GM18867 (cell line): ENCODE results near the gene PPP1R7.

ENCODE experiments used
- ATAC-seq: cut with Tn5 transposase; IDR thresholded peaks from one replicate; pipeline ENCODE4 v1.9.1; 2021; ENCODE audit warnings: mild to moderate bottlenecking, moderate library complexity; ENCODE audit not compliant: unreplicated experiment

The PPP1R7 gene

DNA sequence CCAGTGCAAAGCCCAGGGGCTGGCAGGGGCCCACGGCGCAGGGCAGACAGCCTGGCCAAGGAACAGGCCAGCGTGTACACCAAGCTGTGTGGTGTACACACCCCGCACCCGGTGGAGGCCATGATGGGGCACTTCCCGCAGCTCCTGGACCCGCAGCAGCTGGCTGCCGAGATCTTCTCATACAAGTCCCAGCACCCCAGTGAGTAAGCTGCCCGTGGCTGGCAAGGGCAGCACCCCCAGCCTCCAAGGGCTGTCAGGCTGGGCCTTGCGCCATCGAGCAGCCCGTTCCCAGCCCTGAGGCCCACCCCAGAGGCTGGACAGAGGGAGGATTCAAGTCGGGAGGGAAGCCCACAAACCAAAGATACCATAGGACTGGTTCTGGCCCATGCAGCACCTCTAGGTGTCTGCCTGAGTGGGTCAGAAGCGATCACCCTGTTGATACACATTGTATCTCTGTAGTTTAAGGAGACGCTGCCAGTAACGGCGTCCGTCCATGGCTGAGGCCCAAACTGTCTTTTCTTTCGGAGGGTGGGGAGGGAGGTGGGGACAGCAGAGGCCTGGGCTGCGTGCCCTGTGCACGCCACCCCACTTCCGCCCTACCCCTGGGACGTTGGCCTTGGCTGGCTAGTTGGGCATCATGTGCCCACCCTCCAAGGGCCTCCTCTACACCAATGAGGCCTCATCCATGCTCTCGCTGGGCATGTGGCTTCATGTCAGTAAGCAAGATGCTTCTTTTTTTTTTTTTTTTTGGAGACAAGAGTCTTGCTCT lies 31.3 kb upstream of the PPP1R7 start:
- ATAC-seq = no peak

DNA sequence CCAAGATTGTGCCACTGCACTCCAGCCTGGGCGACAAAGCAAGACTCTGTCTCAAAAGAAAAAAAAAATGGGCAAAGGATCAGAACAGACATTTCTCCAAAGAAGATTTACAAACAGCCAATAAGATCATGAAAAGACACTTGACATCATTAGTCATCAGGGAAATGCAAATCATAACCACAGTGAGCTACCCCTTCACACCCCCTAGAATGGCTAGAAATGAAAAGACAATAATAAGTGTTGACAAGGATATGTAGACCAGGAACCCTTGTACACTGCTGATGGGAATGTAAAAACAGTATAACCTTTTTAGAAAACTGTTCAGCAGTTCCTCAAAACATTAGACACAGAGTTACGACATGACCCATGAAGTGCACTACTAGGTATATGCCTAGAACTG lies 29.8 kb upstream of the PPP1R7 start:
- no peak for ATAC-seq

DNA sequence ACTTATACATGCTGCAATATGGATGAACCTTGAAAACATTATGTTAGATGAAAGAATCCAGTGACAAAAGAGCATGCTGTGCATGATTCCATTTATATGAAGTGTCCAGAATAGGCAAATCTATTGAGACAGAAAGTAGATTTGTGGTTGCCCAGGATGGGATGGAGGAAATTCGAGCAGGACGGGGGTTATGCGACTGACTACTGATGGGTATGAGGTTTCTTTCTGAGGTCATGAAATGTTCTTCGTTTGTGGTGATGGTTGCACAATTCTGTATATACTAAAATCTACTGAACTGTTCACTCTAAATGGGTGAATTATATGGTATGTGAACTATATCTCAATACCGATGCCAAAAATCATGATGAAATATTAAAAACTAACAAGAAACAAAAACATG lies 29.3 kb upstream of the PPP1R7 start:
- ATAC-seq = no peak

DNA sequence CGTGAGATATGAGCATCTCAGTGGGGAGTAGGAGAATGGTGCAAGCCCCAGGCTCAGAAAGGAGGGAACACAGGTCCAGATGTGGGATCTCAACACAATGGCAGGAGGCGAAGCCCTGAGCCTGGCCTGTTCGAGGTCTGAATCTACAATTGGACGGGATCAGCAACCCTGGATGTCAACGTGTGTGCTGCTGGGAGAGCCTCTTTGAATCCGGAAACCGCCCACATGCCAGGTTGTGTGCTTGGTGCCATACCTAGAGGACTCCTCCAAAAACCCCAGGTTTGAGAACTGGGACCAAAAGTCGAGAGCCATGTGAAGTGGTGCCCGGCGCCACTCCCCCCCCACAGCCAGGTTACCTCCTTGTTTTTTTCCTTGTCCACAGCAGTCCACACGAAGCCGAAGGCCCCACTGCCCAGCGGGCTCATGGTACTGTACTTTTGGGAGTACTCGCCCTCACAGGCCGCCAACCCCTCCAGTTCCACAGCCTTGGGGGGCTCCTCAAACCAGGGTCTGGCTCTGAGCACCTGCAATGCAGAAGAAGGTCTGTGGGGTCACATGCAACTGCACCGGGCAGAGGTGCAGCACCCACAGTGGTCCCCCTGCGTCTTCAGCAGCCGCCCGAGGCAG lies 27.8 kb upstream of the PPP1R7 start:
- ATAC-seq = no peak

DNA sequence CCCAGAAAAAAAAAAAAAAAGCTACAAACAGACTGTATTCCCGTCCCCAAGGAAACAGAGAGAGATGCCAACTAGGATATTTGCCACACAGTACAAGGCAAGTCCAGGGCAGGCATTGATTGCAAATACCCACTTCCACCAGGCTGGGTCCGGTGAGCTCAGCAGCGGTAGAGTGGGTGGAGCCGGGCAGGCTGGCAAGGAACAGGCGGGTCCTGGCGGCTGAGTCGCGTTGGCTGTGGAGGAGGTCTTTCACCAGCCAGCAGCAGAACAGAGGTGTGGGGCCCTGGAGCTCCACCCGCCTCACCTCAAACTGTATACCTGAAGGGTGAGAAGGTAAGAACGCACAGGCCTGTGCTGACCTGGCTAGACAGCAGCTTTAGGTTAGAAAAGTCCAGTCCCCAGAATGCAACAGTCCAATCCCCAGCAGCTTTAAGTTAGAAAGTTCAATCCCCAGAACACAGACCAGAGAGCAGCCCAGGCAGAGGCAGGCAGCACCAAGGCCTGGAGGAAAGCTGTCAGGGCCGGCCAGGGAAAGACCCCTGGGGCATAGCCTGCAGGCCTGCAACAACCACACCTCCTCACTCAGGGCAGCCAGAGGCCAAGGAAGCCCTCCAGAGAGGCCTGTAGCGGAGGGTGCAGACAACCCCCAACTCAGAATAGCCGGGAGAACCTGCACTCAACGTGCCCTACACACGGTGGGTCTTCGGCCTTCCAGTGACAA lies 26.3 kb upstream of the PPP1R7 start:
- no peak for ATAC-seq

DNA sequence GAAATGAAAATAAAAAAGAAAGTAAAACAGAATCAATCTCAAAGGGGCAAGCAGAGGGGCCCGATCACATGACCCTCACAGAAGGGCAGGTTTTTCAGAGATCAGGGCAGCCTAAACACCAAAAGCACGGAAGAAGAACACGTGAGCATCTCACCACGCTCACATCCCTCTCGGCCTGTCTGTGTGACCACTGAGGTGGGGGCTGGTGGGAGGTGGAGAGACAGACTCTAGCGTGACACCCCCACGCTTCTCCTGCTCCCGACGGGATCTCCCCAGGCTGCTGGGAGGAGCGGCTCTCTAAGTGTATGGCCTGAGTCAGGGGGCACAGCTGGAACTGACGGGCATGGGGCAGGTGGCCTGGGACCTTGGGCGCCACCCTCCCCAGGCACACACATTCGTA lies 24.6 kb upstream of the PPP1R7 start:
- ATAC-seq = no peak

DNA sequence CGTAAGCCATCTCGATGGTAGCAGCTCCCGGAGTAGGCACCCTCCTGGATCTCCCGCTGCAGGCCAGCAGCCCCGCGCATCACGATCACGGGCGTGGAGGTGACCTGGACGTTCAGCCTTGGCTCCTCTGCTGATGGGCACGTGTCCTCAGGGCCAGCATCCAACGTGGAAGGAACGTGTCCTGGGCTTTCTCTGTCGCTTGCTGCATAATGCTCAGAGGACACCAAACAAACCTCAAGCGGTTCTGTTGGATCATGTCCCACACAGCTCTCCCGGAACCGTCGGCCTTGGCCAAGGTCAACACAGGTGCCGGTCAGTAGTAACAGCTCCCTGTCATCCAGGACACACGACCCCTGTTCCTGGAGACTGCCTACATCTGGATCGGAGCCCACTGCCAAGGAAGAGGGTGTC lies 24.1 kb upstream of the PPP1R7 start:
- no peak for ATAC-seq

DNA sequence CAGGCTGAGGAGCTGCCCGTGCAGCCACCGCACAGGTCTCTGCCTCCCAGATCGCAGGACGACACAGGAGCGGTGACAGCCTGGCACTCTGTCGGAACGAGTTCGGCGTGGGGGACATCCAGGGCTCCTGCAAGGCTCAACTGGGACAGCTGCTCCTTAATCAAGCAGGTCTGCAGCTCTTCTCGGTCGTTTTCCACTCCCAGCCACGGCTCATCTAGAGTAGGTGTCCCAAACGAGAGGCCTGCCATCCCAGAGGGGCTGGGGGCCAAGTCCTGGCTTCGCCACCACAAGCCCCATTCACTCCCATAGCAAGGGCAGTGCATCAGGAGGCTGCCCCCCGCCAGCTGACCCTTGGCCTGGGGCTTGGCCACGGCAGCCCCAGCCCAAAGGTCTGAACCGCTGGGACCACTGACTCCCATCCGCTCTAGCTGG lies 23.5 kb upstream of the PPP1R7 start:
- no peak for ATAC-seq

DNA sequence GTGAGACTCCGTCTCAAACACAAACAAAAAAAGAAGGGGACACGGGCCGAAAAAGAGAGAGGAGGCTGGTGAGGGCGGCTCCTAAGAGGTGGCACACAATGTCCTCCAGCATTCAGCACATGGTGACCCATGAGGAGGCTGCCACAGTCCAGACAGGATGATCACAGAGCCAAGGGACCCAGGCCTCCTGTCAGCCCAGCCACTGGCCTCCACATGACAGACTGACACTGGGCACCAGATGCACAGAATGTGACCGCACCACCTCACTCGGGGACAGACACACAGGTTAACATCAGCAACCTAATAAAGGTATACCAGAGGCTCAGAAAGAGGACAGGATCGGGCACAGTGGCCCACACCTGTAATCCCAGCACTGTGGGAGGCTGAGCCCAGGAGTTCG lies 22.0 kb upstream of the PPP1R7 start:
- no peak for ATAC-seq

DNA sequence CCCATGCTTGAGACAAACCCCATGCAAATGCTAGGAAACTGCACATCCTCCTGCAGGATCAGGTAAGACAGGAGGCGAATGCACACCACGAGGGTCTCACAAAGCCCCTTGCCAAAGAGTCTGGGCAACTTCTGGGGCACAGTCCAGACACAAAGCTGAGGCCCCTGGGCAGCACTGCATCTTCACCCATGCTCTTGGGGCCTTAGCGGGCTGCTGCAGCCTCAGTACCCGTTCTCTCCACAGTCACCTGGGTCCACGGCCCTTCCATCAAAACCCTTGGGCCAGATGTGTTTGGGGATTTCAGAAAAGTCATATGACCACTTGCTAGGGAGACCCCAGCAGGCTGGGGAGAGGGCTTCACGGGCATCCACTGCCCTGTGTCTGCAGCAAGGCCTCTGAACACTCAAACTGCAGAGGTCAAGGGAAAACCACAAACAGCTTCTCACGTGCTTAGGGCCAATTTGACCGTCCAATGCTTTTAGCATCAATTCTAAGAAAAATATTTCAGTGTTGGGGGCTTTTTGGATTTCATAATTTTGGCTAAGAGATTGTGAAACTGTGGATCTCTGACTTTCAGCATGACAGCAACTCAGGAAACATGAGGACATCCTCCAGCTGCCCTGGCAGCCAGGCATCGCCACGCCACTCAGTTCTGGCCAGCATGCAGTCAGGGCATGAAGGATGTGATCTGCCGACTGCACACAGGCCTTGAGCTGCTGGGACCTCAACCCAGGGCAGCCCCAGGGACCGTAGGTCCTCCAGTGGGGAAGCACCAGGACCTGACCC lies 21.0 kb upstream of the PPP1R7 start:
- no peak for ATAC-seq

DNA sequence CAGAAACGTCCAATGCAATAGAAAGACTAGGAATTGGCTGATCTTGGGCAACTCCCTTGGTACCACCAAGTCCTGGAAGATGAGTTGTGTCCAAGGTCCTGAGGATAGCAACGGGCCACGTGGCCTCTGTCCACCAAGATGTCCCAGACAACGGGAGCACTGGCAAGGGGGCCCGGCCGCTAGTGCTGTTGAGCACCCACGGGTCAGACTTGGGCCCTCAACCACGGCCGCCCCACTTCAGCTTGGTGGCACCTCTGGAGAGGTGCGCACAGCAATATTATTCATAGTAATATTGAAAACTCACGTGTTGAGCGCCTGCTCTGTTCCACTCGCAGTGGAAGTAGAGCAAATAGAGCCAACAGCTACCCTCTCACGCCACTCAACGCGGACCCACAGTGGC lies 20.0 kb upstream of the PPP1R7 start:
- ATAC-seq = no peak

DNA sequence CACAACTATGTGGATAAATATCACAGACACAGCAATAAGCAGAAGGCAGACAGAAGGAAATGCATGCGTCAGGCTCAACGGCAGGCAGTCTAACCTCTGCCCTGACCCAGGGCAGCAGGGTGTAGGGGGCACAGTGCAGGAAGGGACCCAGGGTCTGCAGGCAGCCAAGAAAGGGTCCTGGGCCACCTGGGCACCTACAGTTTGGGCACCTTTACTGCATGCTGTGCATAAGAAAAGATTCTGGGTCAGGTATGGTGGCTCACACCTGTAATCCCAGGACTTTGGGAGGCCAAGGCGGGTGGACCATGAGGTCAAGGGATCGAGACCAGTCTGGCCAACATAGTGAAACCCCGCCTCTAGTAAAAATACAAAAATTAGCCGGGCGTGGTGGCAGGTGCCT lies 18.7 kb upstream of the PPP1R7 start:
- ATAC-seq = no peak

DNA sequence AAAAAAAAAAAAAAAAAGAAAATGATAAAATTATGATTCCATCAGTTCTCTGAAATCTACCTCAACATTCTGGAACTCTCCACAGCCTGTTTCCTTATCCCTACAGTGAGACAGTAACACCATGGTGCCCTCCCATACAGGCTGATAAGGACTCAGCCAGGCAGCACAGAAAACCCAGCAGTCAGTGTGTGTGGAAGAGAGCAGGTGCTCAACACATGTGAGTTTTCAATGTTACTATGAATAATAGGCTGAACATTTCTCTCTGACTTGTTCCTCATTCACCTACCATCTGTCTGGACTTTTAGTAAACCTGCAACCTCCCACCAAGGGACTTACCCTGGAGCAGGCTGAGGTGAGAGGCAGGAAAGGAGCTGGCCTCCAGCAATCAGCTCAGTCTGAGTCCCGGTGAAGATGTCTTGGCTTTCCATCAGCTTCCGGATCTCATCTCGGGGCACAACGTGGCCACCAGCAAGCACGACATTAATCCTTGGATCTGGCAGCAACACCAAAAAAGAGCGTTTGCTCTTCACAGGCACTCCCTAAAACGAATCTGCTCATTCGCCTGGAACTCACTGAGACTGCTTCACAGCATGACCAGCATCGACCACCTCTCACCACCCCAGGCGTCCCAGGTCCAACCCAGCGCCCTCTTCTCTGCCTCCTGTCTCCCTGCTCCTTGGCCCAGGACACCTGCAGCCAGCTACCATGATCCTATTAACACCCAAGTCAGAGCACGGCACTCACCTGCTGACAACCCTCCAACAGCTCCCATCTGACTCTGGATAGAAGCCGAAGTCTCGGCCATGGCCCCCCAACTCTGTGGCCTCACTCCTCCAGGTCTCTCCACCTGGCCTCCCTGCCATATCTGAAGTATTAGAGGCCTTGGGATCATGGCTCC lies 17.5 kb upstream of the PPP1R7 start:
- ATAC-seq = no peak

DNA sequence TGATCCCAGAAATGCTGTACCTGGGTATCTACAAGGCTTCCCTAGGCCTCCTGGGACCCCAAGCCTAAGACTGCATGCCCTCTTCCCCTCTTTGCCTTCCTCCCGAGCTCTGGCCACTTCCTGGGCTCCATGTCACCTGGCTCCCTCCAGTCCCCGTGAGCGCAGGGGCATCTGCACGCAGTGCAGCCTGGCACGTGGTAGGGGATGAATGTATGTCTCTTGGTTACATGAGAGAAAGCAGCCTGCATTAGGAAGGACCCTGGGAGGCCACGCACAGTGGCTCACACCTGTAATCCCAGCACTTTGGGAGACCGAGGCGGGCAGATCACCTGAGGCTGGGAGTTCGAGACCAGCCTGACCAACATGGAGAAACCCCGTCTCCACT lies 16.8 kb upstream of the PPP1R7 start:
- no peak for ATAC-seq

DNA sequence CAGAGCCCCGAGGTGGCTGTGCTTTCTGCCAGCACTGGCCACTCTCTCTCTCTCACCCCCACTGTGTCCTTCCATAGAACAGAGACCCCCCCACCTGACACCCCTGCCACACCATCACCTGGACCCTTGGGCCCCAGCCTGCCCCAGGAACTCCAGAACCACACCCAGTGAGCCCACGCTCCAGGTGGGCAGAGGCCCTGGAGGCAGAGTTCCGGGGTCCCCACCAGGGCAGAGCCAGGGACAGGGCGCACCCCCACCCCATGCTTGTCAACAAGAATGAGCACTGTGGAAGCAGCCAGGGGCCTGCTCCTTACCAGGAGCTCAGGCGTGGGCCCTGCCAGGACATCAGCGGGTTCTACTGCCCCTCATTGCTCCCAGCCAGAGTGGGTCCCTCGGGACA lies 15.6 kb upstream of the PPP1R7 start:
- ATAC-seq = no peak

DNA sequence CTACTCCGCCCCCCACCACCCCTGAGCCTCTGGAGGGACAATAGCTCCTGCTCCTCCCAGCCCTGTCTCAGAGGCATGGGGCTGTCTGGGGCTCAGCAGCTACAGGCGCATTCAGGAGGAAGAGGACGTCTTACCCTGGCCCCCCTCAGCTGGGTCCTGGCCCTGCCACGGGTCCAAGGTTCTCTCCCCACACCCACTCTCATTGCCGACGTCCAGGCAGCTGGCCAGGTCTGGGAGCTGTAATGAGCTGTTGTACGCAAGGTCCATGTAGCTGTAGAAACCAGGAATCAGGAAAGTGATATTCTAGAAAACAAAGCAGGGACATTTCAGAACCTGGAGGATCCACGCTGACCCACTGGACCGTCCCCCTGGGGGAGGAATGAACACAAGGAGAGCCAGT lies 14.5 kb upstream of the PPP1R7 start:
- ATAC-seq = no peak

DNA sequence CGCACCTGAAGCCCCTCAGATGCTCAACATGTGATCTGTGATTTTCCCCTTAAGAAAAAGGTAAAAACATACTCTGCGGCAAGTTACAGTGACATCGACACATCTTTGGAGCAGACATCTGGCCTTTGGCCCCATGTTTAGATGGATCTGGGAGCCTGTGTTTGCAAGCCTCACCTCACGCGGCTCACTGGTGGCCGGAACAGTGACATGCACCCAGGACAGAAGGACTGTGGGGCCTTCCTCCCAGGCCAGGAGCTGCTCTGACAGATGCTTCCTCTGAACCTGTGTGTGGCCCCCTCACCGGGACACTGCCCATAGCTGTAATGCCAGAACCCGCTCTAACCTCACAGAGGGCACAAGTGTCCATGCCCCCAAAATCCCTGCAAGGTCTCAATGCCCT lies 14.1 kb upstream of the PPP1R7 start:
- no peak for ATAC-seq

DNA sequence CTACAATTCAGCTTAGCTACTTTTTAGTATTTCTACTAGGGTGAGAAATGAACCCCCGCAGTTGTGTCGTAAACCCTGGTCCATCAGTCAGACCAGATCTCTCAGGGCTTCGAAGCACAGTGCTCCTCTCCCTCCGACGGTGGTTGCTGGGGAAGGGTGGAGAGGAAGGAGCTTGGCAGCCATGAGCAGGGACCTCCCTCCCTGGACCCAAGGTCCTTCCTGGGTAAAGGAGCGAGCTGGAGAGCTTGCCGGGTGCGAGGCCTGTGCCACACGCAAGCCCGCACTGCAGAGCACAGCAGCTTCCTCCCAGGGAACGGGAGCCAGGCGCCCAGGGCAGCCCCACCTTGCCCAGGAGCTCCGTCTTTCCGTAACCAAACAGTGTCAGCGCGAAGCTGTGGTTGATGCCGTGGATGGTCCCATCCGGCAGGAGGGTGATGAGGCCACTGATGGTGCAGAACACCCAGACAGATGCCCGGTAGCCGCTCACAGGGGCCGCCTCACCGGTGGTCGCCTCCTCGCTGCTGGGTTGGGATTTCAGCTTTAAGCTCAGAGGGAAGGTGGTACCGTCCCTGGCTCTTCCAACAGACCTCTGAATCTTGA lies 13.5 kb upstream of the PPP1R7 start:
- no peak for ATAC-seq

DNA sequence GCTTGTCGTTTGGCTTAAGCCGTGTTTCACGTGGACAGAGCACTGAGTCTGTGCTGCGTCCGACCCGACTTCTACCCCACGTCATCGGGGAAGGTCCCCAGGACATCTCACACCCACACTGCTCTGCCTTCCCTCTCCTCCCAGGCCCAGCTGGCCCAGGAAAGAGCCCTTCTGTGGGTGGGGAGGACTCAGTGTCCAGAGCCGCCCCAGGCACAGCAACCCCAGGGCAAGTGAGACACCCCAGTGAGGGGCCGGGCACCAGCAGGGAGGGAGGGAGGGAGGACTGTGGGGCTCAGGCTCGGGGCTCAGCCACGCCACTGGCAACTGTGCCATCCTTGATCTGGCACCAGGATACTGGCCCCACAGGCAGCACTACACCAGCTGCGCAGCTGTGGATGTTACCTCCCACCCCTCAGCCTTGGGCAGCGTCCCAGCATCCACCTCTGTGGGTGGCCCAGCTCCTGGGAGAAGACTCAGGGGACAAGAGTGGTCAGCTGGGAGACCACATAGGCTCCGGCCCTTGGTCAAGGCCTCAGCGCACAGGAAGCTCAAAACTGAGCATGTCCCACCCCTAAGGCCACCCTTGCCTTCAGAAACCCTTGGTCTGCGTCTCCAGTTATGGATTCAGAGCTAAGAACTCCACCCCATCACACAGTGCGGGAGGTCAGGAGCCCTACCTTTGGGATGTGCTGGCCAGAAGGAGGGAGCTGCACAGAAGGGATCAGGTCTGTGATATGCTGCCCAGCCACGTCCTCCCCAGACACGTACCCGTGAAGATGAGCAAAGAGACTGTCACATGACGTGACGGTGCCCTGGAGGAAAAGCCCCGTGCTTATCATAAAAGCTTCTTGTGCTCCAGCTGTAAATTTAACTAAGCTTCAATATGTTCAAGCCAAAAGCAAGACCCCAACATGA lies 12.7 kb upstream of the PPP1R7 start:
- ATAC-seq = no peak
